ENCODE measurements around the gene PLCH1. TPM values are rescaled to one million over a fixed set of nuclear protein-coding genes. Genes with fewer than 3 reads are reported as not detected.
"Not testable (repeated sequence)": the region's sequence is repeated elsewhere in the genome, so short reads cannot be mapped to it uniquely, and the experiment has no call there.

Gene PLCH1
- total and polyA plus RNA-seq, 2 of the 13 experiments (the other 11 are each of a cell fraction or from before 2014, with no cell fraction given): 2.0 to 3.0 TPM

- TF ChIP-seq ZNF331 (CRISPR knock-in tag; IDR thresholded peaks at IDR 0.05) (0 out of 2 replicates have a peak, but pooled peaks have one; percentile 9), RARA (CRISPR knock-in tag; IDR thresholded peaks at IDR 0.05) (peak; percentile 61), ZMYM4 (CRISPR knock-in tag; IDR thresholded peaks at IDR 0.05) (peak; percentile 53; the same call in 1 of the 2 replicates), SOX13 (CRISPR knock-in tag; conservative IDR thresholded peaks at IDR 0.05 in 1 of 2, IDR thresholded peaks at IDR 0.05 in 1 of 2) (peak in 1 of 2 experiments; percentile 76; a peak in 2 of 4 replicates), SIX1 (CRISPR knock-in tag; IDR thresholded peaks at IDR 0.05; ENCODE audit: borderline replicate concordance) (peak; percentile 53; the same call in 1 of the 2 replicates), SAP130 (CRISPR knock-in tag; IDR thresholded peaks at IDR 0.05; ENCODE audit: low read depth) (peak; percentile 20; the same call in 1 of the 2 replicates), AHDC1 (CRISPR knock-in tag; IDR thresholded peaks at IDR 0.05; ENCODE audit: borderline replicate concordance) (peak; percentile 82; the same call in 1 of the 2 replicates), FOXA1 (IDR thresholded peaks at IDR 0.05) (peak; percentile 18; the same call in 1 of the 2 replicates), FOXA1 (CRISPR knock-in tag; IDR thresholded peaks at IDR 0.05) (peak; percentile 62; the same call in 1 of the 2 replicates), MED1 (CRISPR knock-in tag; IDR thresholded peaks at IDR 0.05) (0 out of 2 replicates have a peak, but pooled peaks have one; percentile 23), GATAD2A (CRISPR knock-in tag; IDR thresholded peaks at IDR 0.05) (peak; percentile 77), FOXA3 (CRISPR knock-in tag; IDR thresholded peaks at IDR 0.05) (peak; percentile 80)
- TF ChIP-seq SOX13 (IDR thresholded peaks at IDR 0.05): not testable (repeated sequence)
- TF ChIP-seq, protein P1, sequence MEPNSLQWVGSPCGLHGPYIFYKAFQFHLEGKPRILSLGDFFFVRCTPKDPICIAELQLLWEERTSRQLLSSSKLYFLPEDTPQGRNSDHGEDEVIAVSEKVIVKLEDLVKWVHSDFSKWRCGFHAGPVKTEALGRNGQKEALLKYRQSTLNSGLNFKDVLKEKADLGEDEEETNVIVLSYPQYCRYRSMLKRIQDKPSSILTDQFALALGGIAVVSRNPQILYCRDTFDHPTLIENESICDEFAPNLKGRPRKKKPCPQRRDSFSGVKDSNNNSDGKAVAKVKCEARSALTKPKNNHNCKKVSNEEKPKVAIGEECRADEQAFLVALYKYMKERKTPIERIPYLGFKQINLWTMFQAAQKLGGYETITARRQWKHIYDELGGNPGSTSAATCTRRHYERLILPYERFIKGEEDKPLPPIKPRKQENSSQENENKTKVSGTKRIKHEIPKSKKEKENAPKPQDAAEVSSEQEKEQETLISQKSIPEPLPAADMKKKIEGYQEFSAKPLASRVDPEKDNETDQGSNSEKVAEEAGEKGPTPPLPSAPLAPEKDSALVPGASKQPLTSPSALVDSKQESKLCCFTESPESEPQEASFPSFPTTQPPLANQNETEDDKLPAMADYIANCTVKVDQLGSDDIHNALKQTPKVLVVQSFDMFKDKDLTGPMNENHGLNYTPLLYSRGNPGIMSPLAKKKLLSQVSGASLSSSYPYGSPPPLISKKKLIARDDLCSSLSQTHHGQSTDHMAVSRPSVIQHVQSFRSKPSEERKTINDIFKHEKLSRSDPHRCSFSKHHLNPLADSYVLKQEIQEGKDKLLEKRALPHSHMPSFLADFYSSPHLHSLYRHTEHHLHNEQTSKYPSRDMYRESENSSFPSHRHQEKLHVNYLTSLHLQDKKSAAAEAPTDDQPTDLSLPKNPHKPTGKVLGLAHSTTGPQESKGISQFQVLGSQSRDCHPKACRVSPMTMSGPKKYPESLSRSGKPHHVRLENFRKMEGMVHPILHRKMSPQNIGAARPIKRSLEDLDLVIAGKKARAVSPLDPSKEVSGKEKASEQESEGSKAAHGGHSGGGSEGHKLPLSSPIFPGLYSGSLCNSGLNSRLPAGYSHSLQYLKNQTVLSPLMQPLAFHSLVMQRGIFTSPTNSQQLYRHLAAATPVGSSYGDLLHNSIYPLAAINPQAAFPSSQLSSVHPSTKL (CRISPR knock-in tag; IDR thresholded peaks at IDR 0.05): peak; percentile 72
These were observed 130.5 kb downstream of the PLCH1 start (continued) for GRCh38 chr3:155614410-155614809.

All from HepG2 (cell line).